ENCODE results near the gene SNAPC2.

- no peak for TF ChIP-seq SIN3A (IDR thresholded peaks at IDR 0.05; ENCODE audit: borderline replicate concordance, insufficient read depth, low read length)
- TF ChIP-seq REST (IDR thresholded peaks at IDR 0.05; ENCODE audit: insufficient read depth in 1 of 2, low read depth in 2 of 2, low read length in 2 of 2), result no peak
- no peak for TF ChIP-seq TAF1 (IDR thresholded peaks at IDR 0.05; ENCODE audit: borderline replicate concordance, insufficient read depth, low read length)
- TF ChIP-seq POLR2AphosphoS5 (IDR thresholded peaks at IDR 0.05; ENCODE audit: low read depth, low read length), result no peak
- no peak for TF ChIP-seq FOXP2 (optimal IDR thresholded peaks at IDR 0.05; ENCODE audit: borderline replicate concordance, extremely low read depth, extremely low read length, insufficient read depth)
Observed at GRCh38 chr19:7908742-7909461, 11.2 kb upstream of the SNAPC2 start.

Measured in PFSK-1 (cell line).